HCT116 (cell line): ENCODE data around the gene SMIM35. TPM values are rescaled to one million over a fixed set of nuclear protein-coding genes. Genes with fewer than 3 reads are reported as not detected.

Source experiments
- ATAC-seq: fragments of 200-7000 bp; cut with Tn5 transposase; 2 replicates; pipeline ENCODE4 v1.9.1; 2020; ENCODE audit warnings: mild to moderate bottlenecking, moderate library complexity
- BruUV-seq: library from RNA; stranded (reverse); fragments of 400-500 nt; replicated peaks from 2 replicates; lab custom pipeline; 2021; lab: Mats Ljungman, UMichigan
- CTCF ChIA-PET: fragments of 300-600 bp; sonication (Branson Sonifier 250); formaldehyde crosslinking; loops from one replicate; lab custom pipeline; 2021; ENCODE audit warnings: antibody characterized with exemption; lab: Charles Lee
- POLR2A ChIA-PET: fragments of 300-600, 350-600 bp; sonication (Branson Sonifier 250); formaldehyde crosslinking; loops from one replicate; lab custom pipeline; 2021; ENCODE audit warnings: antibody characterized with exemption; lab: Charles Lee
- RAD21 ChIA-PET, 2 experiments: fragments of 300-600 bp; sonication (Branson Sonifier 250); formaldehyde crosslinking; loops; one replicate each; lab custom pipeline; 2023; ENCODE audit warnings: low total read pairs in 2 of 2; ENCODE audit not compliant: uncharacterized antibody in 2 of 2, unreplicated experiment in 2 of 2, low non-redundant PET in 1 of 2; lab: Charles Lee
- DNase-seq: peaks from one replicate; pipeline ENCODE4 v3.0.0-alpha.2; 2010; ENCODE audit warnings: low read depth, low spot score
- H2AFZ ChIP-seq: fragments of 200-600 bp; shearing (Covaris generic), sonication (generic); 2 replicates; pipeline ENCODE4 v1.6.1; 2017; ENCODE audit warnings: low read depth, mixed run types, mixed read lengths, antibody characterized with exemption, low read length; ENCODE audit not compliant: poor library complexity, severe bottlenecking
- H3K27ac ChIP-seq: 2 replicates; pipeline ENCODE4 v1.5.1; 2012; ENCODE audit warnings: low read depth, low read length
- H3K27me3 ChIP-seq: fragments of 200-600 bp; sonication (generic); 2 replicates; pipeline ENCODE4 v1.6.1; 2016; ENCODE audit warnings: mixed run types, low read length, mixed read lengths; ENCODE audit not compliant: insufficient read depth
- H3K36me3 ChIP-seq, 2 experiments: fragments of 200-500 bp in 1 of 2; fragments of 200-600 bp in 1 of 2; sonication (Bioruptor generic) in 1 of 2; sonication (generic) in 1 of 2; 2 replicates each; pipeline versions ENCODE4 v1.5.1 to v1.6.1; 2014 to 2016; ENCODE audit warnings: low read length in 2 of 2, inconsistent platforms in 1 of 2, mixed read lengths in 1 of 2, mixed run types in 1 of 2; ENCODE audit not compliant: insufficient read depth in 2 of 2, control insufficient read depth in 1 of 2
- H3K4me1 ChIP-seq, 2 experiments: fragments of 200-600 bp in 1 of 2; sonication (generic) in 1 of 2; 2 replicates each; pipeline versions ENCODE4 v1.5.1 to v1.6.1; 2012 to 2017; ENCODE audit warnings: low read length in 2 of 2, inconsistent platforms in 1 of 2, mild to moderate bottlenecking in 1 of 2, mixed read lengths in 1 of 2, mixed run types in 1 of 2, moderate library complexity in 1 of 2; ENCODE audit not compliant: insufficient read depth in 2 of 2, control insufficient read depth in 1 of 2
- H3K4me2 ChIP-seq: fragments of 200-600 bp; sonication (generic); 2 replicates; pipeline ENCODE4 v1.6.1; 2017; ENCODE audit warnings: mixed run types, low read length, mixed read lengths
- H3K4me3 ChIP-seq, 2 experiments: fragments of 200-600 bp in 1 of 2; sonication (generic) in 1 of 2; replicated peaks in 1 of 2; 2 replicates each; pipeline ENCODE4 v1.5.1; 2011 to 2016; ENCODE audit warnings: low read length in 2 of 2, control low read depth in 1 of 2, low read depth in 1 of 2, mild to moderate bottlenecking in 1 of 2, mixed read lengths in 1 of 2, mixed run types in 1 of 2
- H3K79me2 ChIP-seq: fragments of 200-600 bp; sonication (generic); 2 replicates; pipeline ENCODE4 v1.6.1; 2017; ENCODE audit warnings: mild to moderate bottlenecking, mixed run types, low read length, moderate library complexity, mixed read lengths; ENCODE audit not compliant: insufficient read depth
- H3K9ac ChIP-seq: fragments of 200-600 bp; sonication (generic); 2 replicates; pipeline ENCODE4 v1.6.1; 2016; ENCODE audit warnings: low read length, mixed read lengths
- H3K9me2 ChIP-seq: fragments of 200-600 bp; sonication (generic), shearing (Covaris generic); 2 replicates; pipeline ENCODE4 v1.6.1; 2017; ENCODE audit warnings: mixed run types, mild to moderate bottlenecking, moderate library complexity; ENCODE audit not compliant: insufficient read depth
- H3K9me3 ChIP-seq, 2 experiments: fragments of 200-500 bp in 1 of 2; fragments of 200-600 bp in 1 of 2; sonication (Bioruptor generic) in 1 of 2; sonication (generic) in 1 of 2; 2 replicates each; pipeline ENCODE4 v1.6.1; 2014 to 2017; ENCODE audit warnings: low read length in 2 of 2, mixed read lengths in 2 of 2, inconsistent platforms in 1 of 2, low read depth in 1 of 2, mild to moderate bottlenecking in 1 of 2, mixed run types in 1 of 2, moderate library complexity in 1 of 2; ENCODE audit not compliant: control insufficient read depth in 1 of 2, insufficient read depth in 1 of 2
- H4K20me1 ChIP-seq: fragments of 200-600 bp; sonication (generic), shearing (Covaris generic); 2 replicates; pipeline ENCODE4 v1.6.1; 2017; ENCODE audit warnings: mixed run types, mild to moderate bottlenecking, moderate library complexity; ENCODE audit not compliant: insufficient read depth
- ATF3 ChIP-seq: IDR thresholded peaks from 2 replicates; pipeline ENCODE4 v1.6.1; 2012
- CEBPB ChIP-seq: IDR thresholded peaks from 2 replicates; pipeline ENCODE4 v1.6.1; 2012; ENCODE audit warnings: low read depth
- EGR1 ChIP-seq: IDR thresholded peaks from 2 replicates; pipeline ENCODE4 v1.6.1; 2012; ENCODE audit warnings: low read depth
- ELF1 ChIP-seq: IDR thresholded peaks from 2 replicates; pipeline ENCODE4 v1.6.1; 2012; ENCODE audit warnings: low read depth, borderline replicate concordance
- EZH2 ChIP-seq: fragments of 200-600 bp; sonication (generic); IDR thresholded peaks from 2 replicates; pipeline ENCODE4 v1.6.1; 2017; ENCODE audit warnings: antibody characterized with exemption, mixed run types
- EZH2phosphoT487 ChIP-seq: fragments of 200-600 bp; IDR thresholded peaks from 2 replicates; pipeline ENCODE4 v1.6.1; 2018; ENCODE audit warnings: antibody characterized with exemption, borderline replicate concordance
- FOSL1 ChIP-seq: IDR thresholded peaks from 2 replicates; pipeline ENCODE4 v1.6.1; 2012; ENCODE audit warnings: low read depth
- JUND ChIP-seq: IDR thresholded peaks from 2 replicates; pipeline ENCODE4 v1.6.1; 2012
- POLR2A ChIP-seq: IDR thresholded peaks from 2 replicates; pipeline ENCODE4 v1.7.0; 2011; ENCODE audit warnings: borderline replicate concordance; ENCODE audit not compliant: insufficient read depth, insufficient read length; ENCODE audit errors: extremely low read depth
- RAD21 ChIP-seq: IDR thresholded peaks from 2 replicates; pipeline ENCODE4 v1.6.1; 2012; ENCODE audit warnings: low read depth, mild to moderate bottlenecking
- SP1 ChIP-seq: IDR thresholded peaks from 2 replicates; pipeline ENCODE4 v1.6.1; 2012; ENCODE audit warnings: low read depth
- SRF ChIP-seq: IDR thresholded peaks from 2 replicates; pipeline ENCODE4 v1.6.1; 2012; ENCODE audit warnings: low read depth
- TCF7L2 ChIP-seq: IDR thresholded peaks from 2 replicates; pipeline ENCODE4 v1.7.0; 2011; ENCODE audit warnings: borderline replicate concordance, inconsistent platforms; ENCODE audit not compliant: insufficient read depth, insufficient read length; ENCODE audit errors: extremely low read depth
- YY1 ChIP-seq: IDR thresholded peaks from 2 replicates; pipeline ENCODE4 v1.6.1; 2011; ENCODE audit warnings: low read length, low read depth, moderate library complexity, mild to moderate bottlenecking; ENCODE audit not compliant: insufficient replicate concordance; ENCODE audit errors: extremely low read depth
- ZFX ChIP-seq: fragments of 450-650 bp; IDR thresholded peaks from 2 replicates; pipeline ENCODE4 v1.6.1; 2017
- ZNF274 ChIP-seq: fragments of 200-500 bp; sonication (Bioruptor generic); IDR thresholded peaks from 2 replicates; pipeline ENCODE4 v1.6.1; 2014; ENCODE audit warnings: mild to moderate bottlenecking, low read depth, low read length, inconsistent platforms
- intact Hi-C: fragments of 100-400 bp; cut with micrococcal nuclease; formaldehyde crosslinking; loops from 2 replicates; pipeline ENCODE4 v1.10.0; 2022
- total RNA-seq: library from RNA; stranded (reverse); gene quantifications from one replicate; pipeline ENCODE4 v1.2.1, GENCODE V29; 2021; ENCODE audit not compliant: unreplicated experiment
- TF ChIP-seq, protein P1 (sequence below), 3 experiments: fragments of 200-600 bp in 1 of 3; sonication (generic) in 1 of 3; IDR thresholded peaks in 2 of 3; conservative IDR thresholded peaks in 1 of 3; 2 replicates each; pipeline ENCODE4 v1.5.1; 2012 to 2017; ENCODE audit warnings: low read depth in 2 of 3, low read length in 2 of 3, antibody characterized with exemption in 1 of 3, borderline replicate concordance in 1 of 3, control low read depth in 1 of 3, mild to moderate bottlenecking in 1 of 3, mixed read lengths in 1 of 3, mixed run types in 1 of 3, moderate library complexity in 1 of 3; ENCODE audit not compliant: insufficient read depth in 1 of 3
- TF ChIP-seq, protein P2 (sequence below): IDR thresholded peaks from 2 replicates; pipeline ENCODE4 v1.6.1; 2012; ENCODE audit warnings: low read depth

The SMIM35 gene
- total RNA-seq, 1 experiment from 2014 or later: not detected

DNA sequence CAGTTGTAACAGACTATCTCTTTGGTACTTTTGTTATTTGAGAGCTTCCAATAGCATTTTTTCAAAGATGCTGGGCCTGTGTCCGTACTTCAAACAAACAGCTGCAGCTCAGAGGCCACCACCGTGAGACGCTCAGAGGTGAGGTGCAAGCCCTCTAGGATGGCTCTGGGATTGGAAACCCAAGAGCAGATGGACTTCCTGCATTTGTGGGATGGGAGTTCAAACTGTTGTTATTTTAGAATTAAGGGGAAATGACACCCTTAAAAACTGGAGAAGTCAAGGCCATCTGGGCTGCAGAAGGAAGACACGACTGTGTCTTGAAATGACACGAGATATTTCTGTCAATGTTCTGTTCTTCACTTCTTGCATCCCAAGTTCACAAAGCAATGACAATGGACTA lies 109.7 kb downstream of the SMIM35 start:
- no peak for TF ChIP-seq ZNF274
- no peak for TF ChIP-seq JUND
- no peak for TF ChIP-seq CEBPB
- TF ChIP-seq EZH2phosphoT487: no peak
- TF ChIP-seq YY1: no peak
- TF ChIP-seq FOSL1: no peak
- no peak for TF ChIP-seq SP1
- no peak for TF ChIP-seq POLR2A
- TF ChIP-seq ZFX: no peak
- TF ChIP-seq RAD21: no peak
- TF ChIP-seq TCF7L2: no peak
- TF ChIP-seq ELF1: no peak
- no peak for TF ChIP-seq EZH2
- TF ChIP-seq, protein P1, sequence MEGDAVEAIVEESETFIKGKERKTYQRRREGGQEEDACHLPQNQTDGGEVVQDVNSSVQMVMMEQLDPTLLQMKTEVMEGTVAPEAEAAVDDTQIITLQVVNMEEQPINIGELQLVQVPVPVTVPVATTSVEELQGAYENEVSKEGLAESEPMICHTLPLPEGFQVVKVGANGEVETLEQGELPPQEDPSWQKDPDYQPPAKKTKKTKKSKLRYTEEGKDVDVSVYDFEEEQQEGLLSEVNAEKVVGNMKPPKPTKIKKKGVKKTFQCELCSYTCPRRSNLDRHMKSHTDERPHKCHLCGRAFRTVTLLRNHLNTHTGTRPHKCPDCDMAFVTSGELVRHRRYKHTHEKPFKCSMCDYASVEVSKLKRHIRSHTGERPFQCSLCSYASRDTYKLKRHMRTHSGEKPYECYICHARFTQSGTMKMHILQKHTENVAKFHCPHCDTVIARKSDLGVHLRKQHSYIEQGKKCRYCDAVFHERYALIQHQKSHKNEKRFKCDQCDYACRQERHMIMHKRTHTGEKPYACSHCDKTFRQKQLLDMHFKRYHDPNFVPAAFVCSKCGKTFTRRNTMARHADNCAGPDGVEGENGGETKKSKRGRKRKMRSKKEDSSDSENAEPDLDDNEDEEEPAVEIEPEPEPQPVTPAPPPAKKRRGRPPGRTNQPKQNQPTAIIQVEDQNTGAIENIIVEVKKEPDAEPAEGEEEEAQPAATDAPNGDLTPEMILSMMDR (IDR thresholded peaks at IDR 0.05 in 2 of 3, conservative IDR thresholded peaks at IDR 0.05 in 1 of 3; ENCODE audit: borderline replicate concordance in 1 of 3, insufficient read depth in 1 of 3, low read depth in 2 of 3, low read length in 2 of 3): no peak
- TF ChIP-seq, protein P2, sequence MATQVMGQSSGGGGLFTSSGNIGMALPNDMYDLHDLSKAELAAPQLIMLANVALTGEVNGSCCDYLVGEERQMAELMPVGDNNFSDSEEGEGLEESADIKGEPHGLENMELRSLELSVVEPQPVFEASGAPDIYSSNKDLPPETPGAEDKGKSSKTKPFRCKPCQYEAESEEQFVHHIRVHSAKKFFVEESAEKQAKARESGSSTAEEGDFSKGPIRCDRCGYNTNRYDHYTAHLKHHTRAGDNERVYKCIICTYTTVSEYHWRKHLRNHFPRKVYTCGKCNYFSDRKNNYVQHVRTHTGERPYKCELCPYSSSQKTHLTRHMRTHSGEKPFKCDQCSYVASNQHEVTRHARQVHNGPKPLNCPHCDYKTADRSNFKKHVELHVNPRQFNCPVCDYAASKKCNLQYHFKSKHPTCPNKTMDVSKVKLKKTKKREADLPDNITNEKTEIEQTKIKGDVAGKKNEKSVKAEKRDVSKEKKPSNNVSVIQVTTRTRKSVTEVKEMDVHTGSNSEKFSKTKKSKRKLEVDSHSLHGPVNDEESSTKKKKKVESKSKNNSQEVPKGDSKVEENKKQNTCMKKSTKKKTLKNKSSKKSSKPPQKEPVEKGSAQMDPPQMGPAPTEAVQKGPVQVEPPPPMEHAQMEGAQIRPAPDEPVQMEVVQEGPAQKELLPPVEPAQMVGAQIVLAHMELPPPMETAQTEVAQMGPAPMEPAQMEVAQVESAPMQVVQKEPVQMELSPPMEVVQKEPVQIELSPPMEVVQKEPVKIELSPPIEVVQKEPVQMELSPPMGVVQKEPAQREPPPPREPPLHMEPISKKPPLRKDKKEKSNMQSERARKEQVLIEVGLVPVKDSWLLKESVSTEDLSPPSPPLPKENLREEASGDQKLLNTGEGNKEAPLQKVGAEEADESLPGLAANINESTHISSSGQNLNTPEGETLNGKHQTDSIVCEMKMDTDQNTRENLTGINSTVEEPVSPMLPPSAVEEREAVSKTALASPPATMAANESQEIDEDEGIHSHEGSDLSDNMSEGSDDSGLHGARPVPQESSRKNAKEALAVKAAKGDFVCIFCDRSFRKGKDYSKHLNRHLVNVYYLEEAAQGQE: no peak
- TF ChIP-seq SRF: no peak
- no peak for TF ChIP-seq EGR1
- TF ChIP-seq ATF3: no peak
- H2AFZ ChIP-seq: no peak overlapping the region
- ATAC-seq (no peak), DNase-seq (no peak)
- no peak overlapping the region for H3K4me2 ChIP-seq
- H3K36me3 ChIP-seq: no peaks in the 10 kb centered on the region
- intact Hi-C loops: no loop called here
- H3K79me2 ChIP-seq: no peaks in the 10 kb centered on the region
- ChIA-PET CTCF (no interaction called here), POLR2A (no interaction called here), RAD21 (no interaction called here)
- H3K9me2 ChIP-seq: no peaks in the 10 kb centered on the region
- no peaks in the 10 kb centered on the region for H4K20me1 ChIP-seq
- BruUV-seq: no TSS peak
- no peak overlapping the region for H3K4me3 ChIP-seq
- H3K27me3 ChIP-seq: 0 out of 2 replicates have a peak, but pooled peaks cover 5% of the 10 kb centered on the region
- no peak overlapping the region for H3K9ac ChIP-seq
- H3K4me1 ChIP-seq: no peaks in the 10 kb centered on the region
- no peak overlapping the region for H3K27ac ChIP-seq
- H3K9me3 ChIP-seq: no peaks in the 10 kb centered on the region
